ENCODE measurements around the gene TTC13. TPM values are rescaled to one million over a fixed set of nuclear protein-coding genes. Genes with fewer than 3 reads are reported as not detected.
"Not testable (repeated sequence)": the region's sequence is repeated elsewhere in the genome, so short reads cannot be mapped to it uniquely, and the experiment has no call there.

Gene TTC13
- total RNA-seq, 1 experiment from 2014 or later = 11.2 TPM

- no peak overlapping the region for H3K4me3 ChIP-seq (ENCODE audit: low read length)
- H3K9me2 ChIP-seq (replicated peaks; ENCODE audit: insufficient read depth, low read length) = no peaks in the 10 kb centered on the region
- no peaks in the 10 kb centered on the region for H3K9me3 ChIP-seq (ENCODE audit: low read length)
- no peaks in the 10 kb centered on the region for H3K4me1 ChIP-seq (ENCODE audit: low read length)
- H2AFZ ChIP-seq (ENCODE audit: low read length) = no peak overlapping the region
- H3K27ac ChIP-seq (ENCODE audit: low read length) = no peak overlapping the region
- H3K36me3 ChIP-seq (ENCODE audit: insufficient read depth, low read length) = no peaks in the 10 kb centered on the region
- no peaks in the 10 kb centered on the region for H3K27me3 ChIP-seq (ENCODE audit: low read length)
- H3K4me2 ChIP-seq (ENCODE audit: low read depth, low read length, poor library complexity, severe bottlenecking) = no peak overlapping the region
- H4K20me1 ChIP-seq (ENCODE audit: insufficient read depth, low read depth, low read length) = no peaks in the 10 kb centered on the region
- DNase-seq = no peak
- H3K79me2 ChIP-seq (ENCODE audit: low read length) = no peaks in the 10 kb centered on the region
- H3K9ac ChIP-seq (ENCODE audit: low read length) = no peak overlapping the region
These were observed 41.5 kb upstream of the TTC13 start for GRCh38 chr1:231020139-231020601.

GRCh38 chr1:231019711-231020110 lies 41.0 kb upstream of the TTC13 start:
- Histone ChIP-seq H4K20me1 (ENCODE audit: insufficient read depth, low read depth, low read length) (no peaks in the 10 kb centered on the region), H3K27me3 (ENCODE audit: low read length) (no peaks in the 10 kb centered on the region), H3K36me3 (ENCODE audit: insufficient read depth, low read length) (no peaks in the 10 kb centered on the region), H3K4me3 (ENCODE audit: low read length) (no peak overlapping the region), H3K9me2 (replicated peaks; ENCODE audit: insufficient read depth, low read length) (no peaks in the 10 kb centered on the region), H3K9ac (ENCODE audit: low read length) (no peak overlapping the region), H3K79me2 (ENCODE audit: low read length) (no peaks in the 10 kb centered on the region), H3K4me1 (ENCODE audit: low read length) (no peaks in the 10 kb centered on the region), H3K9me3 (ENCODE audit: low read length) (no peaks in the 10 kb centered on the region), H3K4me2 (ENCODE audit: low read depth, low read length, poor library complexity, severe bottlenecking) (no peak overlapping the region), H3K27ac (ENCODE audit: low read length) (no peak overlapping the region), H2AFZ (ENCODE audit: low read length) (no peak overlapping the region)
- DNase-seq = no peak

GRCh38 chr1:231016966-231017365 lies 38.3 kb upstream of the TTC13 start:
- H2AFZ ChIP-seq (ENCODE audit: low read length) = no peak overlapping the region

GRCh38 chr1:231016234-231016633 lies 37.6 kb upstream of the TTC13 start:
- Histone ChIP-seq H3K4me1 (ENCODE audit: low read length) (no peaks in the 10 kb centered on the region), H3K4me3 (ENCODE audit: low read length) (no peak overlapping the region), H3K9me3 (ENCODE audit: low read length) (no peaks in the 10 kb centered on the region), H3K4me2 (ENCODE audit: low read depth, low read length, poor library complexity, severe bottlenecking) (no peak overlapping the region), H2AFZ (ENCODE audit: low read length) (no peak overlapping the region), H3K36me3 (ENCODE audit: insufficient read depth, low read length) (no peaks in the 10 kb centered on the region), H3K9ac (ENCODE audit: low read length) (no peak overlapping the region), H3K9me2 (replicated peaks; ENCODE audit: insufficient read depth, low read length) (no peaks in the 10 kb centered on the region), H4K20me1 (ENCODE audit: insufficient read depth, low read depth, low read length) (no peaks in the 10 kb centered on the region), H3K79me2 (ENCODE audit: low read length) (no peaks in the 10 kb centered on the region), H3K27me3 (ENCODE audit: low read length) (no peaks in the 10 kb centered on the region), H3K27ac (ENCODE audit: low read length) (no peak overlapping the region)
- no peak for DNase-seq

More at GRCh38 chr1:231016966-231017365, 38.3 kb upstream of the TTC13 start:
- Histone ChIP-seq H3K9me3 (ENCODE audit: low read length) (no peaks in the 10 kb centered on the region), H3K4me2 (ENCODE audit: low read depth, low read length, poor library complexity, severe bottlenecking) (no peak overlapping the region), H3K27ac (ENCODE audit: low read length) (no peak overlapping the region), H4K20me1 (ENCODE audit: insufficient read depth, low read depth, low read length) (no peaks in the 10 kb centered on the region), H3K4me3 (ENCODE audit: low read length) (no peak overlapping the region), H3K27me3 (ENCODE audit: low read length) (no peaks in the 10 kb centered on the region), H3K79me2 (ENCODE audit: low read length) (no peaks in the 10 kb centered on the region), H3K4me1 (ENCODE audit: low read length) (no peaks in the 10 kb centered on the region), H3K9me2 (replicated peaks; ENCODE audit: insufficient read depth, low read length) (no peaks in the 10 kb centered on the region), H3K9ac (ENCODE audit: low read length) (no peak overlapping the region), H3K36me3 (ENCODE audit: insufficient read depth, low read length) (no peaks in the 10 kb centered on the region)
- no peak for DNase-seq

GRCh38 chr1:231013391-231014015 lies 34.8 kb upstream of the TTC13 start:
- H3K79me2 ChIP-seq (ENCODE audit: low read length) = no peaks in the 10 kb centered on the region
- no peak for DNase-seq
- H3K27ac ChIP-seq (ENCODE audit: low read length) = no peak overlapping the region
- no peaks in the 10 kb centered on the region for H3K36me3 ChIP-seq (ENCODE audit: insufficient read depth, low read length)
- no peaks in the 10 kb centered on the region for H3K9me3 ChIP-seq (ENCODE audit: low read length)
- no peak overlapping the region for H3K4me3 ChIP-seq (ENCODE audit: low read length)
- no peaks in the 10 kb centered on the region for H3K9me2 ChIP-seq (replicated peaks; ENCODE audit: insufficient read depth, low read length)
- no peak overlapping the region for H3K4me2 ChIP-seq (ENCODE audit: low read depth, low read length, poor library complexity, severe bottlenecking)
- H2AFZ ChIP-seq (ENCODE audit: low read length) = no peak overlapping the region
- no peaks in the 10 kb centered on the region for H3K27me3 ChIP-seq (ENCODE audit: low read length)
- no peaks in the 10 kb centered on the region for H3K4me1 ChIP-seq (ENCODE audit: low read length)
- no peaks in the 10 kb centered on the region for H4K20me1 ChIP-seq (ENCODE audit: insufficient read depth, low read depth, low read length)
- no peak overlapping the region for H3K9ac ChIP-seq (ENCODE audit: low read length)

GRCh38 chr1:231011963-231012362 lies 33.3 kb upstream of the TTC13 start:
- no peaks in the 10 kb centered on the region for H3K27me3 ChIP-seq (ENCODE audit: low read length)
- no peak overlapping the region for H3K27ac ChIP-seq (ENCODE audit: low read length)
- H3K36me3 ChIP-seq (ENCODE audit: insufficient read depth, low read length) = no peaks in the 10 kb centered on the region
- no peaks in the 10 kb centered on the region for H3K9me3 ChIP-seq (ENCODE audit: low read length)
- no peak for DNase-seq
- no peak overlapping the region for H3K4me3 ChIP-seq (ENCODE audit: low read length)
- no peaks in the 10 kb centered on the region for H3K9me2 ChIP-seq (replicated peaks; ENCODE audit: insufficient read depth, low read length)
- H3K9ac ChIP-seq (ENCODE audit: low read length) = no peak overlapping the region
- H3K4me2 ChIP-seq (ENCODE audit: low read depth, low read length, poor library complexity, severe bottlenecking) = no peak overlapping the region
- no peak overlapping the region for H2AFZ ChIP-seq (ENCODE audit: low read length)
- no peaks in the 10 kb centered on the region for H3K4me1 ChIP-seq (ENCODE audit: low read length)
- no peaks in the 10 kb centered on the region for H3K79me2 ChIP-seq (ENCODE audit: low read length)
- H4K20me1 ChIP-seq (ENCODE audit: insufficient read depth, low read depth, low read length) = no peaks in the 10 kb centered on the region

GRCh38 chr1:231011360-231011759 lies 32.7 kb upstream of the TTC13 start:
- Histone ChIP-seq H3K9me2 (replicated peaks; ENCODE audit: insufficient read depth, low read length) (no peaks in the 10 kb centered on the region), H3K9me3 (ENCODE audit: low read length) (no peaks in the 10 kb centered on the region), H3K27ac (ENCODE audit: low read length) (no peak overlapping the region), H3K9ac (ENCODE audit: low read length) (no peak overlapping the region), H3K4me1 (ENCODE audit: low read length) (no peaks in the 10 kb centered on the region), H3K4me3 (ENCODE audit: low read length) (no peak overlapping the region), H3K4me2 (ENCODE audit: low read depth, low read length, poor library complexity, severe bottlenecking) (no peak overlapping the region), H3K79me2 (ENCODE audit: low read length) (no peaks in the 10 kb centered on the region), H3K36me3 (ENCODE audit: insufficient read depth, low read length) (no peaks in the 10 kb centered on the region), H3K27me3 (ENCODE audit: low read length) (no peaks in the 10 kb centered on the region), H4K20me1 (ENCODE audit: insufficient read depth, low read depth, low read length) (no peaks in the 10 kb centered on the region), H2AFZ (ENCODE audit: low read length) (no peak overlapping the region)
- DNase-seq = no peak

- not testable (repeated sequence) for H2AFZ ChIP-seq (ENCODE audit: low read length); H3K79me2 ChIP-seq (ENCODE audit: low read length); H3K36me3 ChIP-seq (ENCODE audit: insufficient read depth, low read length); H3K9me2 ChIP-seq (replicated peaks; ENCODE audit: insufficient read depth, low read length); H4K20me1 ChIP-seq (ENCODE audit: insufficient read depth, low read depth, low read length); DNase-seq; H3K27ac ChIP-seq (ENCODE audit: low read length); H3K27me3 ChIP-seq (ENCODE audit: low read length); H3K4me3 ChIP-seq (ENCODE audit: low read length); H3K4me2 ChIP-seq (ENCODE audit: low read depth, low read length, poor library complexity, severe bottlenecking); H3K9ac ChIP-seq (ENCODE audit: low read length); H3K9me3 ChIP-seq (ENCODE audit: low read length); H3K4me1 ChIP-seq (ENCODE audit: low read length)
These were observed 28.9 kb upstream of the TTC13 start for GRCh38 chr1:231007535-231007934.

Measured in Karpas-422 (cell line).